ENCODE results near the gene EMP1.

DNA sequence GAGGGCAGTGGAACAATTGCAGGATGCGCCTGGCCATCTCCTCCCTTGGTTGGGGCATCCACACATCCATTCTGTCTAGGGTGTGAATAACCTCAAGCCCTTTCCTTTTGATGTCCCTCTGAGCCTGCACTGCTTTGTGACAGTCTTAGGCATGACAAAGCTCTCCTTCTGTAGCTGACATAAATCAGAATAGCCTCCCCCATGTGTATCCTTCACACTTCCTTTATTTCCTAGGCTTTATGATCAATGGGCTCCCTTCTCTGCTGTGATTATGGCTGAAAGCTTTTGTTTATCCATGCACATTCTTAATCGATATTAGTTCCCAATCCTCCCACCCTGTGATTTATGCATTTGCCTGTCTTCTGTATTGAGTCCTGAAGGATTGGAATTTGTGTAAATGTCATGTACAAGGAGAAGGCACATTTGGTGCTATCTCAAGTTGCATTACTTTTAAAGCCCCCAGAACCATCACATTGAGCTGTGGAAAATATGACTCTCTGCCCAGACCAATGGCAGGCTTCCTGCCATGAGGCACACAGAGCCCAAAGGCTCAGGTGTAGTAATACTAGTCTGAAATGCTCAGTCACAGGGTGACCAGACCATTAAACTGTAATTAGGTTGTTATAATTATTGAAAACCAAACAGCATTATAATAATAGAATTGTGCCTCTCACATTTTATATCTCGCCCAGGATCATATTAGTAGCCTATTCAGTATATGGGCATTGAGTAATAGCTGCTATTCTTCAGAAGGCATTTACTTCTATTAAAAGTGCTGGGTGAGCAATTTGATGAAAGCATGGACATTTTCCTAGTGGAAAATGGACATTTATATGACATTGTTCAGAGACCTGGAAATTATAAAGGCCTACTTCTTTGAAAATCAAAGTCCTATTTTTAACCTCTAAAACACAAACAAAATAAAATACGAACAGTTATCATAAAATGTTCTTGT, 14.0 kb downstream of the EMP1 start:
- TF ChIP-seq KDM4A (IDR thresholded peaks at IDR 0.05; ENCODE audit: low read depth, low read length, severe bottlenecking) (no peak), CTCF (IDR thresholded peaks at IDR 0.05; ENCODE audit: control extremely low read depth in 1 of 3, insufficient read depth in 1 of 3, low read depth in 1 of 3, low read length in 3 of 3) (no peak), TCF12 (IDR thresholded peaks at IDR 0.05; ENCODE audit: low read depth, low read length) (no peak), POLR2AphosphoS5 (IDR thresholded peaks at IDR 0.05; ENCODE audit: low read depth, low read length) (no peak), BRCA1 (IDR thresholded peaks at IDR 0.05; ENCODE audit: low read depth, low read length) (no peak), EP300 (IDR thresholded peaks at IDR 0.05; ENCODE audit: borderline replicate concordance in 1 of 2, low read depth in 2 of 2, low read length in 2 of 2) (no peak), YY1 (IDR thresholded peaks at IDR 0.05; ENCODE audit: low read depth, low read length) (no peak), JUND (IDR thresholded peaks at IDR 0.05; ENCODE audit: low read length) (no peak), TAF1 (IDR thresholded peaks at IDR 0.05; ENCODE audit: low read depth, low read length) (no peak), SP1 (IDR thresholded peaks at IDR 0.05; ENCODE audit: low read depth, low read length) (no peak), ZNF274 (IDR thresholded peaks at IDR 0.05; ENCODE audit: borderline replicate concordance, extremely low read depth, low read length) (no peak), HDAC2 (IDR thresholded peaks at IDR 0.05; ENCODE audit: borderline replicate concordance in 1 of 2, low read depth in 2 of 2, low read length in 2 of 2) (no peak)

All from H1 (cell line).